Inferior parietal cortex (tissue), 1 donor: ENCODE results near the gene UBE2S.
"Not testable (repeated sequence)": the region's sequence is repeated elsewhere in the genome, so short reads cannot be mapped to it uniquely, and the experiment has no call there.

ENCODE experiments used
- DNase-seq: peaks from one replicate; pipeline ENCODE4 v3.0.0-alpha.2; 2016; ENCODE audit errors: extremely low spot score

Gene UBE2S

DNA sequence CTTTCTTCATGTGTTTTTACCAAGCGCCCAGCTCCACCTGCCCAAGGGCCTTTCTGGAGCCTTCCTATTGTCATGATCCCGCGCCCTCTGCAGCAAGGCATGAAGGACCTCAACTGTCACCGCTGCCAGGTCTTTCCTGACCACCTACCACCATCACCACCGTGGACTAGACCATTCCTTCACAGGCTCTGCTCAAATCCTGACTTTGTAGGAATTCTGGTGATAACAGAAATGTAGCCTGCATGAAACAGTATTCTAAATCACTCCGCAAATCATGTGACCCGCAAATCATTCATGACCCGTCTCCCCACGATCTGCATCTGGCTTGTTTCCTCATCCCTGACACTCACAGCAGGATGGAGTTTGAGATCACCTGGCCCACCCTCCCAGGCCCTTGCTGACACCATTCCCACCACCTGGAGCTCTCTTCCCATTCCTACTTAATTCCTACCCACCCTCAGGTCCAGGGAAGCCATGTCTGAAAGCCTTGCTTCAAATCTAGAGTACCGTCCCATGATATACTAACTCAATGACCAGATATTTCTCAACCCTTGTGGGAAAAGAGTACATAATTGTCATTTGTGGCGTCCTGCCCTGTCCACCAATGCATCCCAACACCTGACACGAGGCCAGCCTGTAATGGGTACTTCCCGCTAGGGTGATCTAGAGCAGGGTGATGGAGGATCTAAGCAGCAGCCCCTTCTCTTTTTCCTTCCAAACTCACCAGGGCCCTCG is 1.3 kb downstream of the UBE2S start:
- DNase-seq: no peak

DNA sequence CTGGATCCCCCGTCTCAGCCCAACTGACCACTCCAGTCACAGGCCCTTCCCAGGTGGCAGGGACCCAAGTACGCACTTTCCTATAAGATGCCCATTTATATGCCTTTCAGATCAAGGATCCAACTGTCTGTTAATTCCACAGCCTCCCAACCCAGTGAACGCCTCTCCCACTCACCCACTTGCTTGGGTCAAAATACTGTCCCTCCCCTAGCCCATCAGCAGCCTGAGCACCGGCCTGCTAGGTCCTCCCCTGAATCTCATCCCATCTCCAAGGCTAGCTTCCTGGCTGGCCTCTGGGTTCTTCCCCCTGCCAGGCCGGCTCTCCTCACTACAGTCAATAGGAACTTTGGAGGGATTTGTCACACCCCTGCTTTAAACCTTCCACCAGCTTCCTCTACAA is 1.9 kb downstream of the UBE2S start:
- DNase-seq: no peak

DNA sequence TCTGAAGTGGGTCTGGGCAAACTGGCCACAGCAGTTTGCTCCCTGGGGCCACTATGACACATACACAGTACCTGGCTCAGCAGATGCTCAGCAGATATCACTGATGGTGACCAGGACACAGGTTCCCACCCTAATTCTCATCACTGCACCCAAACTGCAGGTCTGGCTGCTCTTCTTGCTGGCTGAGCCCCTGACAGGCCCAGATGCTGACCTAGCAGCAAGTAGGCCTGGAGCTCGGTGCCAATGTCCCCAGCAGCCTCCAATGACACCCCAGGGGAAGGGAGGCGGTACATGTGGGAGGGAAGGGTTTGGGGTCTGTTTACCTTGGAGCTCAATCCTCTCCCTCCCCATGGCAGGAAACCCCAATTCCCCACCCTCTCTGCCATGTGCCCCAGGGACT is 5.1 kb downstream of the UBE2S start:
- no peak for DNase-seq

DNA sequence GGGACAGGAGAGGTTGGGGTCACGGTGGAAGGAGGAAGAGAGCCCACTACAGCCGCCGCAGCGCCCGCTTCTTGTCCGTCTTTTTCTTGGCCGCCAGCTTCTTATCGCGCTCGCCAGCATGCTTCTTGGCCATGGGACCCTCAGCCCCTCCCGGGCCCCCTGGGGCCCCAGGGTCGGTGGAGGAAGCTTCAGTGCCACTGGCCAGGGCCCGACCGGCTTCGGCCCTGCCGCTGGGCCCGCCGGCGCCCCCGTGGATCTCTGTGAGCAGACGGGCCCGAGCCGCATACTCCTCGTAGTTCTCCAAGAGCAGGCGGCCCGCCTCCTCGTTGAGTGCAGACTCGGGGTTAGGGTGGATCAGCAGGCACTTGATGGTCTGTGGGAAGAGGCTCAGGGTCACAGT is 6.2 kb downstream of the UBE2S start:
- DNase-seq: not testable (repeated sequence)

DNA sequence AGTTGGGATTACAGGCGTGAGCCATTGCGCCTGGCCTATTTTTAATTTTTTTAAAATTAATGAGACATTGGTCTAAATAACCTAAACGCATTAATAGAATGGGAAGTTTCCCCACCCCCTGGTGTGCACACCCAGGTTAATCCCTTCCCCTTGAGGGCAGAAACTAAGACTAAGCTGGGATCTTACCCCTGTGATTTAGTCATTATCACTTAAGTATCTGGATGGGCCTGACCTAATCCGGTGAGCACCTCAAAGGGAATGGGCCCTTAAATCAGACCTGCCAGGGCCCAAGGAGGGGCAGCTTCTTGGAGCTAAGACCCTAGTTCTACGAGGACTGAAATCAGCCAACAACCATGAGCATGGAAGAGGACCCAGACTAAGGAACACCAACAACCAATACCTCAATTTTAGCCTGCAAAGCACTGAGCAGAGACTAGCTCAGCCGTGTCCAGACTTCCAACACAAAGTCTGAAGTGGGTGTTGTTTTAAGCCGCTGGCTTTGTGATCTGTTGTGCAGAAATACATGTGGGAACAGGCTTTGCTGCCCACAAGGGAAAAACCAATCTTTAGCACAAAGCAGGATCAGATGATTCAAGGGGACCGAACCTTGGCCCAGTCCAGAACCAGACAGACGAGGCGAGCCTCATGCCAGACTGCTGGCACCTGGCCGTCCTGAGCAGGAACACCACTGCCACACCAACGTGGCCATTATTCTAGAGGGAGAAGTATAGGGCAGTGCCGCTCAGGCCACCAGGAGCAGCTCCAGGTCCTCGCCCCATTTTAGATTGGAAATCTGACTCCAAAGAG is 7.1 kb downstream of the UBE2S start:
- no peak for DNase-seq

DNA sequence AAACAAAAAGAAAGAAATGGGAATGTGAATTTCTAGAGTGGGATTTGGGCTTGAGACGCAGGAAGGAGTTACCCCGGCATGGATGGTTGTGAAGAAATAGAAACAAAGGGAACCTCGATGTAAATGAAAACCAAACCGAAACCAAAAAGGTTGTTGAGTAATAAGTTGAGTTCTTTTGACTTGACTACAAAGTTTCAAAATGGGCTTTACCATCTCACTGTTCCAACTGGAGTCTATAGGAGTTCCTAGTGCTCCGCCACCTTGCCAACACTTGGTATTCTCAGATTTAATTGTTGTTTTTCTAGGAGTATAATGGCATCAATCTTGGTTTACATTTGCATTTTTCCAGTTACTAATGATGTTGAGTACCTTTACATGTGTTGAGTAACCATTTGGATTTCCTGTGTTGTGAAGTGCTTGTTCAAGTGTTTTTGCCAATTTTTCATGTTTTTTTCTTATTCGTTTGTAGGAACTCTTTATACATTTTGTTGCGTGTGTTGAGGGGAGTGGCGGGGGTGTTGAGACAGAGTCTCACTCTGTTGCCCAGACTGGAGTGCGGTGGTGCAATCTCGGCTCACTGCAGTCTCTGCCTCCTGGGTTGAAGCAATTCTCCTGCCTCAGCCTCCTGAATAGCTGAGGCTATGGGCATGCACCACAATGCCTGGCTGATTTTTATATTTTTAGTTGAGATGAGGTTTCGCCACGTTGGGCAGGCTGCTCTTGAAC is 9.2 kb downstream of the UBE2S start:
- DNase-seq: no peak

DNA sequence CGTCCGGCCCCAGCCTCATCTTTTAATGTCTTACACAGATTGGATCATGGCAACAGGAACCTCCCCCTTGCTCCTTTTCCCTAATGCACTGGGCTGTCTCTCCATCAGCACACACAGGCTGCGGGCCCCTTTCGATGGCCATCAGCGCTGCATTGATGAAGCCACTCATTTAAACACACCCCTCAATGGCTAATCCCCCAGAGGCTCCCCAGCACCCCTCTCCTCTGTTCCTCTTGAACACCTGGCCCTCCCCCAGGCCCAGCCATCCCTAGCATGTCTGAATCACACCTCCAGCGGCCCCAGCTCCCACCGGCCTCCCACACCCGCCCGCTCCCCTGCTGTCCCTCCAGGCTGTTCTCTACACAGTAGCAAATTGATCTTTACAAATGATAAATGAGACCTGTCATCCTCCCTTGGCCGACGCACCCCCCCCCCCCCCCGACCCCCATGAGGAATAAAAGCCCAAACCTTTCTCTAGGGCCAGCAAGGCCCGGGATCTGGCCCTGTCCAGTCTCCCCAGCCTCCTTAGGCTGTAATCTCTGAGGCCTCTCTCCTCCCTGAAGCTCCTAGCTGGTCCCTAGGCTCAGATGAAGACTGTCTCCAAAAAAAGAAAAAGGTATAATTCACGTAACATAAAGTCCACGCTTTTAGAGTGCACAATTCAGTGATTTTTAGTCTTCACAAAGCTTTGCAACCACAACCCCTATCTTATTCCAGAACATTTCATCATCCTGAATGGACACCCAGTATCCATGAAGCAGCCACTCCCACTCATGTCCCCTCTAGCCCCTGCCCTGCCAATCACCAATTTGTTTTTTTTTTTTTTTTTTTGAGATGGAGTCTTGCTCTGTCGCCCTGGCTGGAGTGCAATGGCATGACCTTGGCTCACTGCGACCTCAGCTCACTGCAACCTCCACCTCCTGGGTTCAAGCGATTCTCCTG is 14.5 kb downstream of the UBE2S start:
- DNase-seq: no peak

DNA sequence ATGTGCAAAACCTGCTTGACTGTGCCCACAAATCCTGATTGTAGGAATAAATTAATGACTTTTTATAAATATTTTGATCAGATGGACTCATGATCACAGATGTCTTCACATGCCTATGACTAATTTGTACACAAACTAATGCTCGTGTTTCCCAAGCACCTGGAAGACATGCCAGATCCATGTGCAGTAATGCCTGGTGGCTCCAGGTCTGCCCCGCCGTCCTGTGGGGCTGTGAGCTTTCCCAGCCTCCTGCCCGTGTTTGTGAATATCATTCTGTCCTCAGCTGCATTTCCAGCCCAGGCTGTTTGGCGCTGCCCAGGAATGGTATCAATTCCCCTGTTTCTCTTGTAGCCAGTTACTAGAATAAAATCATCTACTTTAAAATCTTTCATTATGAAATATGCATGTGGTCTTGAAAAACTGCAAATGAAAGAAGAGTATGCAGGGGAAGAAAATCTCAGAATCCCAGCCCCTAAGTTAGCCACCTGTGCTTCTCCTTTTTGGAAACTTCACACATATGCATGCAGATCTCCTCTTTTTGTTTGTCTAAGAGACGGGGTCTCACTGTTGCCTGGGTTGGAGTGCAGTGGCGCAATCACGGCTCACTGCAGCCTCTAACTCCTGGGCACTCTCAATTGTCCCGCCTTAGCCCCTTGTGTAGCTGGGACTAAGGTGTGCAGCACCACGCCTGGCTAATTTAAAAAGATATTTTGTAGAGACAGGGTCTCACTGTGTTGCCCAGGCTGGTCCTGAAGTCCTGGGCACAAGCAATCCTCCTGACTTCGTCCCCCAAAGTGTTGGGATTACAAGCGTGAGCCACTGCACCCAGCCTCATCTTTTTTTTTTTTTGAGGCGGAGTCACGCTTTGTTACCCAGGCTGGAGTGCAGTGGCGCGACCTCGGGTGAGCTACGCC is 15.6 kb downstream of the UBE2S start:
- no peak for DNase-seq

DNA sequence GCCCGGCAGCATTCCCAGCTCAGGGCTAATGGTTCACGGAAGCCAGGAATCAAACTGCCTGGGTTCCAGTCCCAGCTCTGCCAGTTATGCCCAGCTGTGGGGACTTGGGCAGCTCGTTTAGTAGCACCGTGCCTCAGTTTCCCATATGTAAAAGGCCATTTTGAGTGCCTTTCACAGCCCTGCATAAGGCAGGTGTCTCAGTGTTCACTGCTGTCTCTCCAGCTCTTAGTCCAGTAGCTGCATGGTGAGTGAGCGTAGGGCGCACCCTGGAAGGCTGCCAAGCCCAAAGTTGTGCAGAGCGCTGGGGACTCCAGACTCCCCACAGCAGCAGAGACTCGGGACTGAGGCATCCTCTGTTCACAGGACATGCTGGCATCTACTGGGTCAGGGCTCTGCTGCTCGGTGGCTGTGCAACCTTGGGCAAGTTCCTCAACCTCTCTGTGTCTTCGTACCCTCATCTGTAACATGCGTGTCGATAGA is 16.4 kb downstream of the UBE2S start:
- DNase-seq: no peak

DNA sequence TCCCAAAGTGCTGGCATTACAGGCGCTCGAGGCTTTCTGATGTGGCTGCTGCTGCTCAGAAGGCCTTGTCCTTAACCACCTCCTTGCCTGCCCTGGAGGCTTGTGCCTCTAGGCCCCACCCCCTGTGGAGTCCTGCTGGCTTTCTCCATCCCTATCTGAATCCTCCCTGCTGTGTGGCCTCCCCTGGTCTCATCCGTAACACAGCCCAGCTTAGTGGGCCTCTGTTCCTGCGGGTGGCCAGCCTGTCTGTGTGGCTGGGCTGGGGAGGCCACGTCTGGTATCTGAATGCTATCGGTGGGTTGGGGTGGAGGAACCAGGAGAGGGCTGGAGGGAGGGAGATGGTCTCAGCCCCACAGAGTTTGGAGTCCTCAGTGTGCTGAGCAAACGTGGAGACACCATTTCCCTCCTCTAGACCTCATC is 17.1 kb downstream of the UBE2S start:
- DNase-seq: no peak

DNA sequence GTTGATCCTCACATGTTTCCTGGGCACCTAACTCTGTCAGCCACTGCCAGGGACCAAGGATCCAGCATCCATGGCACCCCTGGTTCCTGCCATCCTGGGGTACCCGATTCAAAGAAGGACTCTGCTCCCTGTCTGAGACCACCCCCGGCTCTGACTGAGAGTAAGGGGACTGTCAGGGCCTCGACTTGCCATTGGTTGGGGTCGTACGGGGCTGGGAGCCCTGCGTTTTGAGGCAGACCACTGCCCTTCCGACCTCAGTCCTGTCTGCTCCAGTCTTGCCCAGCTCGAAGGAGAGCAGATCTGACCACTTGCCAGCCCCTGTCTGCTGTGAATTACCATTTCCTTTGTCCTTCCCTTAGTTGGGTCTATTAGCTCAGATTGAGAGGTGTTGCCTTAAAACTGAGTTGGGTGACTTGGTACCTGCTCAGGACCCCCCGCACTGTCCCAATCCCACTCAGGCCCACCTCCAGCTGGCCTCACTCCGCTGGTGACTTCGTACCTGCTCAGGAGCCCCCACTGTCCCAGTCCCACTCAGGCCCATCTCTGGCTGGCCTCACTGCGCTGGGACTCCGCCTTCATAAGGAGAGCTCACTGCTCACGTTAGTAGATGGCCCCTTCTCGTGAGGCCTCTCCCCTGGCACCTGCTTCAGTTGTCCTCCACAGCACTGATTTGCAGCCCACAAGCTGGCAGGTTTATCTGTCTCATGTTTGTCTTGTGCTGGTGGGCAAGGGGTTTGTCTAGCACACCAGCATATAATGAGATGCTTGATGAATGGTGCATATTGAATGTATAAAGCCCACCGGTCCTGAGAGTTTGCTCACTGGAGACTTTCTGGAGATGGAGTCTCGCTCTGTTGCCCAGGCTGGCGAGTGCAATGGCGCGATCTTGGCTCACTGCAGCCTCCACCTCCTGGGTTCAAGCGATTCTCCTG is 17.9 kb downstream of the UBE2S start:
- no peak for DNase-seq

DNA sequence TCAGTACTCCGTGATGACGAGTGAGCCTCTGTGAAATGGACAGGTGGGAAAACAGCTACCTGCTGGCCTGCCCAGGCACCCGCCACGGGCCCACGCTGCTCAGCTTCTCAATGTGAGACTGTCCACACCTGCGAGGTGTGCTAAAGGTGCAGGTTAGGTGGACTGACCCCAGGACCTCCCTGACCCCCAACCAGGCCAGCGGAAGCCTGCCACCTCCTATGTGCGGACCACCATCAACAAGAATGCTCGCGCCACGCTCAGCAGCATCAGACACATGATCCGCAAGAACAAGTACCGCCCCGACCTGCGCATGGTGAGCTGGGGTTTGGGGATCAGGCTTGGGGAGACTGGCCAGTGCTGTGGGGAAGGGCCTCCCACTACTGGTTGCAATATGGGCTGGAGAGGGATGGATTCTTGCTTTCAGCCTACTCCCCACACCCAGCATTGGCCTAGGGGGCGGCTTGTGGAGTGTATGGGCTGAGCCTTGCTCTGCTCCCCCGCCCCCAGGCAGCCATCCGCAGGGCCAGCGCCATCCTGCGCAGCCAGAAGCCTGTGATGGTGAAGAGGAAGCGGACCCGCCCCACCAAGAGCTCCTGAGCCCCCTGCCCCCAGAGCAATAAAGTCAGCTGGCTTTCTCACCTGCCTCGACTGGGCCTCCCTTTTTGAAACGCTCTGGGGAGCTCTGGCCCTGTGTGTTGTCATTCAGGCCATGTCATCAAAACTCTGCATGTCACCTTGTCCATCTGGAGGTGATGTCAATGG is 19.7 kb downstream of the UBE2S start:
- DNase-seq: no peak

DNA sequence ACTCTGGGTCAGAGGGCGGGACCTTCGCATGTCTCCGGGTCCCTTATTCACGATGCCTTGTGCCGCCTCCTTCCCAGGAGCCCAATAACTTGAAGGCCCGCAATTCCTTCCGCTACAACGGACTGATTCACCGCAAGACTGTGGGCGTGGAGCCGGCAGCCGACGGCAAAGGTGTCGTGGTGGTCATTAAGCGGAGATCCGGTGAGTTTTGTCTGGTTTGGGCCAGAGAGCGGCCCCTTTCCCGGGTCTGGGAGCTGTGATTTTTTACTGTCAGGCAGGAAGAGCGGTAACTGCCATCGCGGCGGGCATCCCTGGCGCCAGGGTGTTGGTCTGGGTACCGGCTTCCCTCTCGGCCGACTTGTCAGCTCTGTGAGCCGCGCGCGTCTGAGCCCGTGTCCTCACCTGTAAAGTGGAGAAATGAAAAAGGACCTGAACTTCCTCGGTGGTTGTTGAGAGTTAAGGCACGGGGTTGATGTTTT is 21.1 kb downstream of the UBE2S start:
- no peak for DNase-seq

DNA sequence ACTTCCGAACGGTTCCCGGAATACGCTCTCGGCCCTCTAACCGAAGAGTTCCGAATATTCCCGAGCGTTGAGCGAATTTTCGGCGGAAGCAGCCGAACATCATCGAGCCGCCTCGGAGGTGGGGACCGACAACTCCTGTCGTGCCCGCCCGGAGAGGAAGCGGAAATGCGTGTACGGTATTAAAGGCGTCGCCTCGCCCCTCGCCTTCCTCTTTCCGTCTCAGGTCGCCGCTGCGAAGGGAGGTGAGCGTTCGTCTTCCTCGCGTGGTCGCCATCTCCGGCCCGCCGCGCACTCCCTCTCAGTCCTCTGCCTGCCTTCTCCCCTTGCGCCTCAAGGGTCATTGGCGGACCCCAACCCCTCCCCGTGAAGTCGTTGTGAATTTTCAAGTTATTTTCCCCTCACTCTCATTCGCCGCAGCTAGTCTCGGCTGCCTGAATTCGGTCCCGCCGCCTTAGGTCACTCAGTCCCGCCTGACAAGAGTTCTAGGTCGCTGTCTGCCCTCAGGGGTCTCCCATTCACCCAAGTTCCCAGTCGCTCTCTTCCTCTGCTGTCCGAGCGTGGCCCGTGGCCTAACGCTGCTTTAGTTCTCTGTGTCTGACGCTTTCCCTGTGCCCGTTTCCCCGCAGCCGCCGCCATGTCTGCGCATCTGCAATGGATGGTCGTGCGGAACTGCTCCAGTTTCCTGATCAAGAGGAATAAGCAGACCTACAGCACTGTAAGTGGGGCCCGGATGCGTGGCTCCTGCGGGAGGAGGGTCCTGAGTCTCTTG is 21.7 kb downstream of the UBE2S start, which contains the start of gene RPL28:
TSS of gene RPL28 (plus strand) at position 209 of the 769 bp plus-strand sequence. CDS start at position 635, 426 bp downstream.
- DNase-seq: peak; percentile 100

DNA sequence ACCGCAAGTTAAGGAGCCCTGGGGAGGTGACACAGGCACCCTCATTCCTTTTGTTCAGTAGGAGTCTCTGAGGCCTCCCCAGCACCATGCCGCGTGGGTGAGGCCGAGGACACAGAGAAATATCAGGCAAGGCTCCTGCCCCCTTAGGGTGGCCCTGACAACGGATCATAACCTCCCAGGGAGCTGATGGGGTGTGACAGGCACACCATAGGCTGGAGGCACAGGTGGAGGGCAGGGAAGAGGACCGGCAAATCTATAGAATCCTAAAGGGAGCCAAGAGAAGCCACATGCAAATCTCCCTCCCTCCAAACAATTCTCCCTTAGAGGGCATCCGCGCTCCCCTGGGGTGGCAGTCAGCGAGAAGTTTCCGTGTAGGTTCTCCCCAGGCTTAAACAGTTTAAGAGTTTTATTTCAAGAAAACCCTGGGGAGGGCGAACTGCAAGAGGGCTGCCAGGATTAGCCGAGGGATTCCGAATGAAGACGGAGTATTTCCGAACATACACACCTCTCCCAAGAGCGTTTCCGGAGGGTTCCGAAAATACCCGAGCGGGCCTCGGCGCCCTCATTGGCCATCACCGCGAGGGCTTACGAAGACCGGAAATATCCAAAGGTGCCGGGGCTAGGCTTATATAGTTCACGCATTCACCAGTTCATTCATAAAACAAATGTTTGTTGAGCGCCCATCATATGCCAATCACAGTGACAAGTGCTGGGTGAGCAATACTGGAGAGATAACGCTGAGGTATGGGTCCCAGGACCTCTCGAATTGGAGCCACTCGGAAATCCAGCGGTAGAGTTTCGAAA is 22.5 kb downstream of the UBE2S start:
- peak; percentile 97 for DNase-seq

DNA sequence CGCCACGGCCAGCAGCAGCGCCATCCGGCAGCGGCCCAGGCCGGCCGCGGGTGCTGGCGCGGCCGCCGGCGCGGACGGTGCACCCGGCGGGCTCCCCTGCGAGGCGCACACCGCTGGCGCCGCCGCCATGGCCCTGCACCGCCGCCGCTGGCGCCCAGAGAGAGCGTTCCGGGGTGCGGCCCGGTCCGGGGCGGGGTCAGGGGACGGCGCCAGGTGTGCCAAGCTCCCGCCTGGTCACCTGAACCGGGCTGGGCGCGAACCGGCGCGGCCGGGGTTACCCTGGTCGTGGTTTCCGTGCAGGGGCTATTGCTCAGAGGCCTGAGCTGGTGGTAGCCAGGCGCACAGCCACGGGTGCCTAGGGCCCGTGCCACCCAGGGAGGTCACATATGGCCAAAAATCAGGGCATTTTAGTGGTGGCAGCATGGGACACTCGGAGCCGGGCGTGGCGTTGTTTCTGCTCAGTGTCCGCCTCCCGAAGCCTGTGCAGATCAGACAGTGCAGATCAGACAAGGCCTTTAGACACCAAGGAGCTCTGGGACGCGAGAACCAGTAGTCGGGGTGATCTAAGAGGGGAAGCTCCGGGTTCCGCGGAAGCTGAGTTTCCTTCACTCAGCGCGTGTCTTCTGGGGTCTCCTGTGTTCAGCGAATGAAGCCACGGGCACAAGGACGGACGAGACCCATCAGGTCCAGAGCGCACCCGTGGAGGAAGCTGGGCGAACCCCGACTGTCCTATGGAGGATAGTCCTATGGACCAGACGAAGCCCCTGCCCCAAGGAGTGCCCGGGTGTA is 23.3 kb downstream of the UBE2S start, which contains the start of gene TMEM238:
TSS of gene TMEM238 (minus strand) at position 162 of the 789 bp plus-strand sequence. CDS start at position 129, 33 bp downstream.
- no peak for DNase-seq
